ENCODE data around the gene TWIST2. TPM values are rescaled to one million over a fixed set of nuclear protein-coding genes. Genes with fewer than 3 reads are reported as not detected.

Gene TWIST2
- total RNA-seq, 1 donor from 2014 or later: 0.46 TPM

DNA sequence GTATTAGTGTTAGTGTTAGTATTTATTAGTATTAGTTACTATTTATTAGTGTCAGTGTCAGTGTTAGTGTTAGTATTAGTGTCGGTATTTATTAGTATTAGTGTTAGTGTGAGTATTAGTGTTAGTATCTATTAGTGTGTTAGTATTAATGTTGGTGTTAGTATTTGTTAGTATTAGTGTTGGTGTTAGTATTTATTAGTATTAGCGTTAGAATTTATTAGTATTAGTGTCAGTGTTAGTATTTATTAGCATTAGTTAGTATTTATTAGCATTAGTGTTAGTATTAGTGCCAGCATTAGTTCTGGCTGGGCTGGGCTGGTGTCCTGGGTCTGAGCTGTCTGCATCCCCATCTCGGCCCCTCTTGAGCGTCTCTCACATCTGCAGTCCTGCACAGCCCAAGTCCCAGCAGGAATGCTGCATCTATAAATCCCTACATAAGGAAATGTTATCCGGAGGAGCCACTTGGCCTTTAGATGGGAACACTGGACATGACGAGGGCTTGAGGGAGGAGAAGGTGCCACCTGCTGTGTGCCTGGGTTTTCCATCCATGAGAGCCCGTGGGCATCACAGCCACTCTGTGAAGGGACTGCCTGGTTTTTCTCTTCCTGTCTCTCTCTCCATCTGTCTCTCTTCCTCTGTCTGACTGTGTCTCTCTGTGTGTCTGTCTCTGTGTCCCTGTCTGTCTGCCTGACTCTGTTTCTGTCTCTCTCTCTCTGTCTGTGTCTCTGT lies 33.6 kb downstream of the TWIST2 start:
- TF ChIP-seq, protein P1, sequence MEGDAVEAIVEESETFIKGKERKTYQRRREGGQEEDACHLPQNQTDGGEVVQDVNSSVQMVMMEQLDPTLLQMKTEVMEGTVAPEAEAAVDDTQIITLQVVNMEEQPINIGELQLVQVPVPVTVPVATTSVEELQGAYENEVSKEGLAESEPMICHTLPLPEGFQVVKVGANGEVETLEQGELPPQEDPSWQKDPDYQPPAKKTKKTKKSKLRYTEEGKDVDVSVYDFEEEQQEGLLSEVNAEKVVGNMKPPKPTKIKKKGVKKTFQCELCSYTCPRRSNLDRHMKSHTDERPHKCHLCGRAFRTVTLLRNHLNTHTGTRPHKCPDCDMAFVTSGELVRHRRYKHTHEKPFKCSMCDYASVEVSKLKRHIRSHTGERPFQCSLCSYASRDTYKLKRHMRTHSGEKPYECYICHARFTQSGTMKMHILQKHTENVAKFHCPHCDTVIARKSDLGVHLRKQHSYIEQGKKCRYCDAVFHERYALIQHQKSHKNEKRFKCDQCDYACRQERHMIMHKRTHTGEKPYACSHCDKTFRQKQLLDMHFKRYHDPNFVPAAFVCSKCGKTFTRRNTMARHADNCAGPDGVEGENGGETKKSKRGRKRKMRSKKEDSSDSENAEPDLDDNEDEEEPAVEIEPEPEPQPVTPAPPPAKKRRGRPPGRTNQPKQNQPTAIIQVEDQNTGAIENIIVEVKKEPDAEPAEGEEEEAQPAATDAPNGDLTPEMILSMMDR (conservative IDR thresholded peaks at IDR 0.05; ENCODE audit: low read depth, low read length): no peak
- no peak for DNase-seq (ENCODE audit: low read depth)
- H3K4me3 ChIP-seq (ENCODE audit: low read depth, low read length): no peak overlapping the region

DNA sequence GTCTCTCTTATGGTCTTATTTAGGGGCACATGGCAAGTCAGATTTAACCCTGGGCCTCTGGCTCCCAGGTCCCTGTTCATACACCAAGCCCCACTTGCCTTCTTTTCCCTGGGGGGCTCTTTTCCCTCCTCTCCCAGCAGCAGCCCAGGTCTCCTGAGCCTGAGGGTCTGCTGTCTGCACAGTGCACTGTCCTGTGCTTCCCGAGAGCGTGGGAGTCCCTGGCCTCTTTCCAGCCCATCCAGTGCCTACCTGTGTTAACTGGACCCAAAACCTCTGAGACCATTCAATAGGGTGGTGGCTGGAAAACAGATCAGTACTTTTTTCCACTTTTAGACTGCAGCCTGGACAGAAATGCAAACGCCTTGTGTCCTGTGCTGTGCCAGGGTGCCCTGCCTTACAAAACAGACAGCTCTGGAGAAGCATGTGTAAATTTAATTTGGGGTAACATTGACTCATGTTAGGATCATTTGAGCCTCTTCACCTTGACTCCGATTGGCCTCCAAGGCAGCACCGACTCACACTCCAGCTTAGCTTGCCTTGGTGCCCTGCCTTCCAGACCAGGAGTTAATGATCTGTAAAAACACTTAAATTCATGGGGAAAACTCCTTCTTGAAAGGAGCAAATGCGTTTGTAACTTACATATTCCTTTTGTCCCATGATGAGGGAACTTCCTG lies 34.3 kb downstream of the TWIST2 start:
- TF ChIP-seq, protein P1 (conservative IDR thresholded peaks at IDR 0.05; ENCODE audit: low read depth, low read length): no peak
- H3K4me3 ChIP-seq (ENCODE audit: low read depth, low read length): no peak overlapping the region
- no peak for DNase-seq (ENCODE audit: low read depth)

DNA sequence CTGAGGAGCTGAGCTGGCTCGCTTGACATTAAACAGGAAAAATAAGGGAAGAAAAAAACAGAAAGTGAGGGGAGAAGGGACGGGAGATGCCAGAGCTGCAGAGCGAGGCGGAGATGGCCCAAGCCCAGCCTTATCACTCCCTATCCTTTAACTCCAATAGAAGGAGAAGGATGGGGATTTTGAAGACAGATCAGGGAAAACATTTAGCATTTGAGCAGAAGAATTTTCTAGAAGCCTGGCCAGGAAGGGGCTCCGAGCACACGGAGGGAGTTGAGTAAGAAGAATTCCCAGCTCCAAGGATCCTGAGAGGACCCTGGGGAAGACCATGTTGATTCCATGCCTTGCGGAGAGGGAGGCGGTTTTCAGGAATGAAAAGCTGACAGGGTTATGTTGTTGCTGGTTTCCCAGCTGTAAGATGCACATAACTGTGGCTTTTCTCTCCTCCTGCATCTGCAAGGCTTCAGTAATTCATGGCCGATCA lies 35.6 kb downstream of the TWIST2 start:
- DNase-seq (ENCODE audit: low read depth): no peak

DNA sequence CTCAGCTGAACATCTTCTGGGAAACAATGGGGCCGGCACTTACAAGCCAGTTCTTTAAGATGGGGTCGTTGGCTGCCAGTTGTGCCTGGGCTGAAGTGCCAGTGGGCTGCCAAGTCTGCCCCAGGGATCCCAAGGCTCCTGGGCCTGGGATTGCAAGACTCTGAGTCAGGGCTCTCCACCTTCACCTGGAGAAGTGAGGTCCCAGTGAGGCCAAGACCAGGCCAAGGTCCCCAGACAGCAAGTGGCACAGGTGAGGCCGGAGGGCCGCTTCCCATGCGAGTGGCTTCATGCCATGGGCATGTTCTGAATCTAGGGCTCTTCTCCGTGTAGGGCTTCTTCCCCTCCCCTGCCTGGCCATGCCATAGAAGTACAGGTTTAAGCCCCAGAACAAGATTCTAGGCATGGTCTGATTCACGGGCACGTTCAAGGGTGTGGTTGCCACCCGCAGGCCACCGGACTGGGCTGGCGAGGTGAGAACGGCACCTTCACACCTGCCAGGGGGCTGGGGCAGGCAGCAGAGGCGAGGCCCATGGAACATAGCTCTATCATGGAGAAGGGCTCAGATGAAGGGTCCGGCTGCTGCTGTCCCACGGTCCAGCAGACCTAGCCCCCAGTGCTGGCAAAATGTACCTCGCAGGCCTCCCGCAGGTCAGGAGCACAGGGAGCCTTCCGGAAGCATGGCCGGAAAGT lies 36.4 kb downstream of the TWIST2 start:
- H3K4me3 ChIP-seq (ENCODE audit: low read depth, low read length): no peak overlapping the region
- no peak for DNase-seq (ENCODE audit: low read depth)
- TF ChIP-seq, protein P1 (conservative IDR thresholded peaks at IDR 0.05; ENCODE audit: low read depth, low read length): no peak

More for the DNA sequence above, 35.6 kb downstream of the TWIST2 start:
- TF ChIP-seq, protein P1 (conservative IDR thresholded peaks at IDR 0.05; ENCODE audit: low read depth, low read length): no peak
- no peak overlapping the region for H3K4me3 ChIP-seq (ENCODE audit: low read depth, low read length)

DNA sequence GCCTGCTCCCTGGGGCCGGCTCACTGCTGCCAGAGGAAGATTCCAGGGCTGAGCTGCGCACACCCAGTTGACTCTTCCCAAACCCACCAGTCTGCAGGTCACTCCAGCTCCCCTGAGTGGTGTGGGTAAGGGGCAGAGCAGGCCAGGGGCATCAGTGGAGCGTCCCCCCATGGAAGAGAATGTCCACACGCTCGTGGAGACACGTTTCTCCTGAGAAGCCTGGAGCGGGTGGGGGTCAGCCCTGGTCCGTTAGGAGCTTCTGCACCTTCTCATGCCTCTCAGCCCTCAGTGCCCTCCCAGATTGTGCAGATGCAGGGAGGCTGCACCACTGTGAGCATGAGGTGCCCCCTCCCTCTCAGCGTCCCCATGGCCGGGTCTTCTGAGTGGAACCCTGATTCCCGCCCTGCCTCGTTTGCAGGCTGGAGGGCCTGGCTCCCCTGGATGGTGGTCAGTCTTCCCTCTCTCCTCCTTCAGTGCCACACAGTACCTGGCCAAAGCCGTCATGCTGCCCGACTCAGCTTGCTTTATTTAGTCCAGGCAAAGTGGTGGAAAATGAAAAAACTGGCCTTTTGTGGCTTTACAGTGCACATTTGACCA lies 37.0 kb downstream of the TWIST2 start:
- TF ChIP-seq, protein P1 (conservative IDR thresholded peaks at IDR 0.05; ENCODE audit: low read depth, low read length): no peak
- H3K4me3 ChIP-seq (ENCODE audit: low read depth, low read length): no peak overlapping the region
- DNase-seq (ENCODE audit: low read depth): no peak

DNA sequence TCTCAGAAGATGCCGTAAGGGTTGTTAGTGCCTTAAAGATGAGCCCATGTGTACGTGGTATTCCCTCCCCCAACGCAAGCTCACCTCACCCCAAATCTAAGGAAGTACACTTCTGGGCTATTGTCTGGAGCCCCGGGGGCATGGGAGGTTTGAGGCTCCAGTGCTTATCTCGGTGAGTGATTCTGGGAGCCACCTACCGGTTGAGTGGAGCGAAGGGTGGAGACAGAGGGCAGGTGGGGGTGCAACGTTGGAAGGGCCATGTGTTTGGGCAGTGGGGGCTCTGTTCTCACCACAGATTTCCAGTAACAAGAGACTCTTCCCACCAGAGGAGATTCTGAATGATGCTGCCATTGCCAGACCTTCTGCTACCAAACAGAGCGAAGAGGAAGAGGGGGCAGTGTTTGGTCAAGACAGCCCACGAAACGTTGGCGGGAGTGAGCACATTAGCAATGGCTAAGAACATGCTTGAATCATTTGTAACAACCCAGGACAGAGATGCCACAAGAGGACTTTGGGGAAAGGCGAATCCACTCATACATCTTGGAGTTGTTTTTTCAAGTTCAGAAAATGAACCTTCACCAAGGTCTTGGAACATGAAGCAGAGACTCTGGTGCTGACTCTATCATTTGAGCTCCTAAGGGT lies 38.7 kb downstream of the TWIST2 start:
- no peak for DNase-seq (ENCODE audit: low read depth)
- TF ChIP-seq, protein P1 (conservative IDR thresholded peaks at IDR 0.05; ENCODE audit: low read depth, low read length): no peak
- no peak overlapping the region for H3K4me3 ChIP-seq (ENCODE audit: low read depth, low read length)

Data from epithelial cell of proximal tubule (primary cell).